Kidney epithelial cell (primary cell): Measurements from ENCODE around the gene HOXC9. TPM values are rescaled to one million over a fixed set of nuclear protein-coding genes. Genes with fewer than 3 reads are reported as not detected.
A peak's percentile ranks its signal among the peaks of the same experiment; 100 is the strongest.

Experiments
- DNase-seq: peaks from one replicate; pipeline ENCODE4 v3.0.0-alpha.2; 2010; ENCODE audit warnings: low read depth
- H3K27me3 ChIP-seq: 2 replicates; pipeline ENCODE4 v1.6.0; 2011; ENCODE audit warnings: low read length; ENCODE audit not compliant: control insufficient read depth, insufficient read depth
- H3K36me3 ChIP-seq: 2 replicates; pipeline ENCODE4 v1.5.1; 2011; ENCODE audit warnings: low read length; ENCODE audit not compliant: control insufficient read depth, insufficient read depth
- H3K4me3 ChIP-seq: 2 replicates; pipeline ENCODE4 v1.5.1; 2011; ENCODE audit warnings: low read depth, mild to moderate bottlenecking, control low read depth, low read length
- total RNA-seq: library from RNA; depleted of rRNA; stranded (reverse); fragments of >200 nt; gene quantifications from 2 replicates; pipeline ENCODE4 v1.2.3, GENCODE V29; 2015
- TF ChIP-seq, protein P1 (sequence below): IDR thresholded peaks from 2 replicates; pipeline ENCODE4 v1.5.1; 2011; ENCODE audit warnings: mild to moderate bottlenecking, moderate library complexity, low read length, control low read depth, inconsistent platforms; ENCODE audit not compliant: insufficient read depth, poor library complexity, severe bottlenecking

Gene HOXC9
- total RNA-seq, 1 donor from 2014 or later = 12.3 TPM

- TF ChIP-seq, protein P1, sequence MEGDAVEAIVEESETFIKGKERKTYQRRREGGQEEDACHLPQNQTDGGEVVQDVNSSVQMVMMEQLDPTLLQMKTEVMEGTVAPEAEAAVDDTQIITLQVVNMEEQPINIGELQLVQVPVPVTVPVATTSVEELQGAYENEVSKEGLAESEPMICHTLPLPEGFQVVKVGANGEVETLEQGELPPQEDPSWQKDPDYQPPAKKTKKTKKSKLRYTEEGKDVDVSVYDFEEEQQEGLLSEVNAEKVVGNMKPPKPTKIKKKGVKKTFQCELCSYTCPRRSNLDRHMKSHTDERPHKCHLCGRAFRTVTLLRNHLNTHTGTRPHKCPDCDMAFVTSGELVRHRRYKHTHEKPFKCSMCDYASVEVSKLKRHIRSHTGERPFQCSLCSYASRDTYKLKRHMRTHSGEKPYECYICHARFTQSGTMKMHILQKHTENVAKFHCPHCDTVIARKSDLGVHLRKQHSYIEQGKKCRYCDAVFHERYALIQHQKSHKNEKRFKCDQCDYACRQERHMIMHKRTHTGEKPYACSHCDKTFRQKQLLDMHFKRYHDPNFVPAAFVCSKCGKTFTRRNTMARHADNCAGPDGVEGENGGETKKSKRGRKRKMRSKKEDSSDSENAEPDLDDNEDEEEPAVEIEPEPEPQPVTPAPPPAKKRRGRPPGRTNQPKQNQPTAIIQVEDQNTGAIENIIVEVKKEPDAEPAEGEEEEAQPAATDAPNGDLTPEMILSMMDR = no peak
- DNase-seq = no peak
- H3K4me3 ChIP-seq = no peak overlapping the region
- H3K27me3 ChIP-seq = peaks cover 24% of the 10 kb centered on the region
- no peaks in the 10 kb centered on the region for H3K36me3 ChIP-seq
These were observed 12.9 kb downstream of the HOXC9 start for GRCh38 chr12:54012631-54013409.

DNA sequence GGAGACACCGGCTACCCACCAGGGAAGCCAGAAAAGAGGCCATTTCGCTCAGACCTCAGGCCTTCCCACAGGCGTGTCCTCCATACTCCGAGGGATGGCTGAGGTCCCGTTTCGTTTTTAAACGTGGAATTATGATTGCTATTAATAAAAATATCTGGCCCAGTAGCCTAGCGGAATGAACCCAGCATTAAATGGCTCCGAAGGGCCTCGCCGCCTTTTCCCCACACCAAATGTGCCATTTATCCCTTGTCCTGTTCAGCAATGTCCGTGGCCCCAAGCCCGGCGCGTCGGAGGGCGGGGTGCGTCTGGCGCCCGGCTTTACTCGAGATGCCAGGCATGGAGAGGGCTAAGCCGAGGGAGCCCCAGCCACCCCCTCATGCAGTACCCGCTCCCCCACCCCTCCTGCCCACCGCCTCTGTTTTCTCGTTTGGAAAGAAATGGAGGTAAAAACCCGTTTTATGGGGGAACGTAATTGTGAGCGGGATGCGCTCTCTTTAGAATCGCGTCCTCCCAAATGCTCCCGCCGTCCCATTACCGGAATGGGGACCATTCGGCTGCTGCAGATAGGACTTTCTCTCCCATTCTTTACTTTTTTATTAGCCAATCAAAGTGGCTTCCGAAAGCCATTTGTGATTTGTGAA, 14.5 kb downstream of the HOXC9 start:
- H3K4me3 ChIP-seq = no peak overlapping the region
- DNase-seq = no peak
- peaks cover 19% of the 10 kb centered on the region for H3K27me3 ChIP-seq
- H3K36me3 ChIP-seq = no peaks in the 10 kb centered on the region
- TF ChIP-seq, protein P1 = no peak

GRCh38 chr12:54015018-54015931, 15.3 kb downstream of the HOXC9 start:
- Histone ChIP-seq H3K4me3 (no peak overlapping the region), H3K27me3 (peaks cover 18% of the 10 kb centered on the region), H3K36me3 (no peaks in the 10 kb centered on the region)
- TF ChIP-seq, protein P1 = no peak
- DNase-seq = no peak

DNA sequence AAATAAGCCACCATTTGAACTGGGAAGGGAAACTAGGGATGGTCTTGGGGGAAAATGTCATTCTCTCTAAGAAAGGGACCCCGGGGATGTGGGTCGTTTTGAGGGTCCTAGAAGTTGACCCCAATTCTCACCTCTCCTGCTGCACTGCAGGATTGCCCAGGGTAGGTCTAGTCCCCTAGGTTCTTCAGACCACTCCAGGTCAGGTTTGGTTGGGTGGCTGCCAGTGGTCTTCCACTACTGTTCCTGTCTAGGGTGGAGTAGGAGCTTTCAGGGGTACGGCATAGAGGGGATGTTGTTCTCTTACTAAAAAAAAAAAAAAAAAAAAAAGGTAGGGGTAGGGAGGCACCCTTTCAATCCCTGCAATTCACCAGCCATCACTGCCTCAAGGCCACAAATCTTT, 16.1 kb downstream of the HOXC9 start:
- Histone ChIP-seq H3K27me3 (peaks cover 17% of the 10 kb centered on the region), H3K4me3 (peak overlapping the region; percentile 49), H3K36me3 (no peaks in the 10 kb centered on the region)
- DNase-seq = no peak
- TF ChIP-seq, protein P1 = no peak

DNA sequence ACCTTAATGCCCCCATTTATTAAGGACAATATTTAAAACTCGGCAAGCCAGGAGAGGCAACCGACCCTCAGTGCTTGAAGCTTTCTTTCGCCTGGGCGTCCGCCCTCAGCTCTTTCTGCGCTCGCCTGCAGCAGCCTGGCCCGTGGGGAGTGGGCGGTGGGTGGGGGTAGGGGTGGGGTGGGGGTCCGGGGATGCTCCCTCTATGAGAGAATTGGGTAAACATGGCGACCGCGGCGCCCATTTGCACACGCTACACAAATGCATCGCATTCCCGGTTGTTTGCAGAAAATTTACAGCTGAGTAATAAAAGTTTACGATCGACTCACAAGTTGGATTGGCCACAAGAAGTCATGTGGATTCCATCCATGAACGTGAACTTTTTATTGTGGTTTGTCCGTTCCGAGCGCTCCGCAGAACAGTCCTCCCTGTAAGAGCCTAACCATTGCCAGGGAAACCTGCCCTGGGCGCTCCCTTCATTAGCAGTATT, 16.6 kb downstream of the HOXC9 start:
- no peaks in the 10 kb centered on the region for H3K36me3 ChIP-seq
- peaks cover 20% of the 10 kb centered on the region for H3K27me3 ChIP-seq
- DNase-seq = no peak
- TF ChIP-seq, protein P1 = no peak
- peak overlapping the region; percentile 49 for H3K4me3 ChIP-seq
